ENCODE measurements around the gene HDDC2. TPM values are rescaled to one million over a fixed set of nuclear protein-coding genes. Genes with fewer than 3 reads are reported as not detected.
A peak's percentile ranks its signal among the peaks of the same experiment; 100 is the strongest.

Gene HDDC2
- total RNA-seq, 4 donors from 2014 or later, result 19.9 to 56.9 (median 40.8) TPM

GRCh38 chr6:125303512-125303854, 1.7 kb upstream of the HDDC2 start:
- H3K36me3 ChIP-seq, result peaks cover 0 to 6% (median 0%) of the 10 kb centered on the region in 3 donors
- H3K27me3 ChIP-seq, result no peaks in the 10 kb centered on the region
- DNase-seq, result no peak
- H3K9me3 ChIP-seq, result no peaks in the 10 kb centered on the region
- no peak for TF ChIP-seq CTCF (IDR thresholded peaks at IDR 0.05)
- TF ChIP-seq POLR2A (IDR thresholded peaks at IDR 0.05), result no peak
- peaks cover 0 to 13% (median 2%) of the 10 kb centered on the region in 4 donors for H3K4me1 ChIP-seq
- no peak overlapping the region for H3K4me3 ChIP-seq
- H3K27ac ChIP-seq, result no peak overlapping the region

GRCh38 chr6:125302840-125303511, 1.2 kb upstream of the HDDC2 start:
- Histone ChIP-seq H3K4me1 (peaks cover 0 to 12% (median 2%) of the 10 kb centered on the region in 4 donors), H3K4me3 (no peak overlapping the region), H3K27ac (no peak overlapping the region), H3K9me3 (no peaks in the 10 kb centered on the region), H3K27me3 (no peaks in the 10 kb centered on the region), H3K36me3 (peaks cover 0 to 7% (median 0%) of the 10 kb centered on the region in 3 donors)
- DNase-seq, result no peak
- no peak for TF ChIP-seq POLR2A (IDR thresholded peaks at IDR 0.05)
- no peak for TF ChIP-seq CTCF (IDR thresholded peaks at IDR 0.05)

- TF ChIP-seq CTCF (IDR thresholded peaks at IDR 0.05) (no peak), POLR2A (IDR thresholded peaks at IDR 0.05) (no peak)
- no peak for DNase-seq
- no peaks in the 10 kb centered on the region for H3K27me3 ChIP-seq
- H3K36me3 ChIP-seq, result peaks cover 0 to 24% (median 0%) of the 10 kb centered on the region in 3 donors
- H3K4me1 ChIP-seq, result peaks cover 0 to 4% (median 2%) of the 10 kb centered on the region in 4 donors
- no peaks in the 10 kb centered on the region for H3K9me3 ChIP-seq
- peak overlapping the region; percentile 83 to 92 (median 88) for H3K27ac ChIP-seq
- peak overlapping the region; percentile 79 to 95 (median 86) for H3K4me3 ChIP-seq
Measured at GRCh38 chr6:125300992-125301434, 754 bp downstream of the HDDC2 start.

- Histone ChIP-seq H3K27ac (no peak overlapping the region), H3K4me3 (no peak overlapping the region), H3K27me3 (no peaks in the 10 kb centered on the region), H3K36me3 (peaks cover 0 to 24% (median 0%) of the 10 kb centered on the region in 3 donors), H3K9me3 (no peaks in the 10 kb centered on the region), H3K4me1 (peaks cover 0 to 4% (median 2%) of the 10 kb centered on the region in 4 donors)
- TF ChIP-seq POLR2A (IDR thresholded peaks at IDR 0.05) (no peak), CTCF (IDR thresholded peaks at IDR 0.05) (no peak)
- DNase-seq, result no peak
Measured at GRCh38 chr6:125299257-125299656, 2.5 kb downstream of the HDDC2 start.

- H3K27ac ChIP-seq, result no peak overlapping the region
- no peak for DNase-seq
- peaks cover 0 to 35% (median 0%) of the 10 kb centered on the region in 3 donors for H3K36me3 ChIP-seq
- no peaks in the 10 kb centered on the region for H3K9me3 ChIP-seq
- peaks cover 0 to 4% (median 2%) of the 10 kb centered on the region in 4 donors for H3K4me1 ChIP-seq
- H3K27me3 ChIP-seq, result no peaks in the 10 kb centered on the region
- no peak overlapping the region for H3K4me3 ChIP-seq
- TF ChIP-seq CTCF (IDR thresholded peaks at IDR 0.05), result no peak
- no peak for TF ChIP-seq POLR2A (IDR thresholded peaks at IDR 0.05)
Measured at GRCh38 chr6:125296471-125296870, 5.3 kb downstream of the HDDC2 start.

Data from Peyer's patch (tissue), 4 donors.